WTC11 (cell line): ENCODE results near the gene WDR82. TPM values are rescaled to one million over a fixed set of nuclear protein-coding genes. Genes with fewer than 3 reads are reported as not detected.

Experiments
- ATAC-seq: fragments of 200-7000 bp; cut with Tn5 transposase; 2 replicates; pipeline ENCODE4 v1.10.0; 2021; ENCODE audit warnings: mild to moderate bottlenecking, moderate library complexity
- CTCF ChIA-PET: fragments of 300-600 bp; sonication (Branson Sonifier 250); formaldehyde crosslinking; loops from one replicate; lab custom pipeline; 2021; ENCODE audit warnings: antibody characterized with exemption; lab: Charles Lee
- POLR2A ChIA-PET: fragments of 350-600 bp; sonication (Branson Sonifier 250); formaldehyde crosslinking; loops from one replicate; lab custom pipeline; 2021; ENCODE audit warnings: antibody characterized with exemption; lab: Charles Lee
- DNase-seq: peaks from one replicate; pipeline ENCODE4 v3.0.0; 2021; ENCODE audit warnings: low spot score
- H3K27ac Mint-ChIP-seq: 2 replicates; pipeline ENCODE4 v1.8.0; 2021; ENCODE audit warnings: mixed read lengths
- H3K27me3 Mint-ChIP-seq: 2 replicates; pipeline ENCODE4 v1.8.0; 2021; ENCODE audit warnings: low read depth, mild to moderate bottlenecking, moderate library complexity, mixed read lengths
- H3K36me3 Mint-ChIP-seq: 2 replicates; pipeline ENCODE4 v1.8.0; 2021; ENCODE audit warnings: mixed read lengths
- H3K4me1 Mint-ChIP-seq: 2 replicates; pipeline ENCODE4 v1.8.0; 2022; ENCODE audit warnings: mixed read lengths
- H3K4me3 Mint-ChIP-seq: 2 replicates; pipeline ENCODE4 v1.8.0; 2021; ENCODE audit warnings: mild to moderate bottlenecking, moderate library complexity, mixed read lengths
- H3K9me3 Mint-ChIP-seq: 2 replicates; pipeline ENCODE4 v1.8.0; 2021; ENCODE audit warnings: mixed read lengths
- CBFB ChIP-seq: sonication (generic); formaldehyde crosslinking; IDR thresholded peaks from 2 replicates; pipeline ENCODE4 v1.8.1; 2022; ENCODE audit warnings: mild to moderate bottlenecking, low read depth, missing genetic modification reagents
- E2F5 ChIP-seq: sonication (generic); formaldehyde crosslinking; IDR thresholded peaks from 2 replicates; pipeline ENCODE4 v1.8.1; 2022; ENCODE audit warnings: mild to moderate bottlenecking, moderate library complexity, missing genetic modification reagents
- ELF4 ChIP-seq: sonication (generic); formaldehyde crosslinking; IDR thresholded peaks from 2 replicates; pipeline ENCODE4 v1.8.1; 2022; ENCODE audit warnings: low read depth, mild to moderate bottlenecking, moderate library complexity, missing genetic modification reagents
- FOXJ3 ChIP-seq: sonication (generic); formaldehyde crosslinking; IDR thresholded peaks from 2 replicates; pipeline ENCODE4 v1.9.0; 2021; ENCODE audit warnings: missing genetic modification reagents, mild to moderate bottlenecking, borderline replicate concordance
- FOXK1 ChIP-seq: sonication (generic); formaldehyde crosslinking; IDR thresholded peaks from 2 replicates; pipeline ENCODE4 v1.8.0; 2022; ENCODE audit warnings: mild to moderate bottlenecking, moderate library complexity, missing genetic modification reagents
- IRF2 ChIP-seq: sonication (generic); formaldehyde crosslinking; IDR thresholded peaks from 2 replicates; pipeline ENCODE4 v1.8.0; 2022; ENCODE audit warnings: low read depth, missing genetic modification reagents, borderline replicate concordance
- JAZF1 ChIP-seq: fragments of 250-450 bp; sonication (Bioruptor Pico); IDR thresholded peaks from 2 replicates; pipeline ENCODE4 v1.9.0; 2021; ENCODE audit warnings: moderate library complexity, mild to moderate bottlenecking, inconsistent platforms
- KAT7 ChIP-seq: sonication (generic); formaldehyde crosslinking; IDR thresholded peaks from 2 replicates; pipeline ENCODE4 v1.8.1; 2023; ENCODE audit warnings: missing genetic modification reagents, mild to moderate bottlenecking, borderline replicate concordance
- NFE2L1 ChIP-seq: sonication (generic); formaldehyde crosslinking; IDR thresholded peaks from 2 replicates; pipeline ENCODE4 v1.8.1; 2023; ENCODE audit warnings: missing genetic modification reagents
- OVOL2 ChIP-seq: fragments of 250-450 bp; sonication (Bioruptor Pico); IDR thresholded peaks from 2 replicates; pipeline ENCODE4 v1.9.0; 2021; ENCODE audit warnings: mild to moderate bottlenecking, borderline replicate concordance
- PRRX2 ChIP-seq: fragments of 250-450 bp; sonication (Bioruptor Pico); IDR thresholded peaks from 2 replicates; pipeline ENCODE4 v1.8.0; 2021; ENCODE audit warnings: mild to moderate bottlenecking
- RORB ChIP-seq: fragments of 250-450 bp; sonication (Bioruptor Pico); IDR thresholded peaks from 2 replicates; pipeline ENCODE4 v1.9.0; 2021; ENCODE audit warnings: mild to moderate bottlenecking
- SMAD4 ChIP-seq: sonication (generic); formaldehyde crosslinking; IDR thresholded peaks from 2 replicates; pipeline ENCODE4 v1.8.0; 2022; ENCODE audit warnings: mild to moderate bottlenecking, missing genetic modification reagents
- TEAD4 ChIP-seq: sonication (generic); formaldehyde crosslinking; IDR thresholded peaks from 2 replicates; pipeline ENCODE4 v1.8.0; 2022; ENCODE audit warnings: mild to moderate bottlenecking, missing genetic modification reagents
- TP53 ChIP-seq: sonication (generic); formaldehyde crosslinking; IDR thresholded peaks from 2 replicates; pipeline ENCODE4 v1.8.1; 2023; ENCODE audit warnings: mild to moderate bottlenecking, missing genetic modification reagents
- ZNF121 ChIP-seq: sonication (generic); formaldehyde crosslinking; IDR thresholded peaks from 2 replicates; pipeline ENCODE4 v1.8.0; 2023; ENCODE audit warnings: missing genetic modification reagents
- ZNF232 ChIP-seq: sonication (generic); formaldehyde crosslinking; IDR thresholded peaks from 2 replicates; pipeline ENCODE4 v1.8.0; 2022; ENCODE audit warnings: mild to moderate bottlenecking, missing genetic modification reagents
- ZNF263 ChIP-seq: sonication (generic); formaldehyde crosslinking; IDR thresholded peaks from 2 replicates; pipeline ENCODE4 v1.8.1; 2022; ENCODE audit warnings: low read depth, mild to moderate bottlenecking, moderate library complexity, missing genetic modification reagents
- ZNF423 ChIP-seq: fragments of 250-450 bp; sonication (Bioruptor Pico); IDR thresholded peaks from 2 replicates; pipeline ENCODE4 v2.1.2; 2022; ENCODE audit warnings: mild to moderate bottlenecking, moderate library complexity
- total RNA-seq: library from RNA; stranded (reverse); gene quantifications from 3 replicates; pipeline ENCODE4 v1.2.3, GENCODE V29; 2021
- TF ChIP-seq, protein P1 (sequence below): sonication (generic); formaldehyde crosslinking; IDR thresholded peaks from 2 replicates; pipeline ENCODE4 v1.8.1; 2023; ENCODE audit warnings: mild to moderate bottlenecking, missing genetic modification reagents, moderate library complexity
- TF ChIP-seq, protein P2 (sequence below): sonication (generic); formaldehyde crosslinking; IDR thresholded peaks from 2 replicates; pipeline ENCODE4 v1.8.1; 2022; ENCODE audit warnings: low read depth, missing genetic modification reagents, borderline replicate concordance
- TF ChIP-seq, protein P3 (sequence below): sonication (generic); formaldehyde crosslinking; IDR thresholded peaks from 2 replicates; pipeline ENCODE4 v1.8.1; 2022; ENCODE audit warnings: missing genetic modification reagents, borderline replicate concordance
- TF ChIP-seq, protein P4 (sequence below): sonication (generic); formaldehyde crosslinking; conservative IDR thresholded peaks from 2 replicates; pipeline ENCODE4 v1.8.1; 2023; ENCODE audit warnings: mild to moderate bottlenecking, low read depth, missing genetic modification reagents, moderate library complexity

Gene WDR82
- total RNA-seq, 1 experiment from 2014 or later, result 69.7 TPM

DNA sequence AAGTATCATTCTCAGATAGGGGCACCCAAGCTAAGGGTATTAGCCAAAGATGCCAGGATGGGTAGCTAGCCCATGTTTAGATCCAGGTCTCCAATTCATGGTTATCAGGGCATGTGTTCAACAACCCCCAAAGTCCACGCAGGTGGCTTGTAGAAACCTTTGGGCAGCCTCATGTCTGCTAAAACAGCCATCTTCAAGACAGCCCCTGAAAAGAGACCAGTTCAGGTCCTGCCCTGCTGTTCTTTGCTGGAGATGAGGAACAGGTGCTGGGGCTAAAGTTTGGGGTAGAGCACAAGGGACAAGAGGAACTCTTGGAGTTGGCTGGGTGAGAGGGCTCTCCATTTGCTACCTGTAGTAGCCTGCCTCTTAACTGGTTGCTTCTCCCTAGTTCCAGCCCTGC, 28.3 kb downstream of the WDR82 start (continued):
- TF ChIP-seq, protein P1, sequence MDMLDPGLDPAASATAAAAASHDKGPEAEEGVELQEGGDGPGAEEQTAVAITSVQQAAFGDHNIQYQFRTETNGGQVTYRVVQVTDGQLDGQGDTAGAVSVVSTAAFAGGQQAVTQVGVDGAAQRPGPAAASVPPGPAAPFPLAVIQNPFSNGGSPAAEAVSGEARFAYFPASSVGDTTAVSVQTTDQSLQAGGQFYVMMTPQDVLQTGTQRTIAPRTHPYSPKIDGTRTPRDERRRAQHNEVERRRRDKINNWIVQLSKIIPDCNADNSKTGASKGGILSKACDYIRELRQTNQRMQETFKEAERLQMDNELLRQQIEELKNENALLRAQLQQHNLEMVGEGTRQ (CRISPR knock-in tag), result no peak
- no peak for TF ChIP-seq TP53
- no peak for TF ChIP-seq FOXK1 (CRISPR knock-in tag)
- no peak for TF ChIP-seq TEAD4 (CRISPR knock-in tag)
- no peak for TF ChIP-seq KAT7 (CRISPR knock-in tag)
- TF ChIP-seq SMAD4 (CRISPR knock-in tag), result no peak
- no peak for TF ChIP-seq CBFB (CRISPR knock-in tag)
- TF ChIP-seq IRF2, result no peak
- TF ChIP-seq, protein P2, sequence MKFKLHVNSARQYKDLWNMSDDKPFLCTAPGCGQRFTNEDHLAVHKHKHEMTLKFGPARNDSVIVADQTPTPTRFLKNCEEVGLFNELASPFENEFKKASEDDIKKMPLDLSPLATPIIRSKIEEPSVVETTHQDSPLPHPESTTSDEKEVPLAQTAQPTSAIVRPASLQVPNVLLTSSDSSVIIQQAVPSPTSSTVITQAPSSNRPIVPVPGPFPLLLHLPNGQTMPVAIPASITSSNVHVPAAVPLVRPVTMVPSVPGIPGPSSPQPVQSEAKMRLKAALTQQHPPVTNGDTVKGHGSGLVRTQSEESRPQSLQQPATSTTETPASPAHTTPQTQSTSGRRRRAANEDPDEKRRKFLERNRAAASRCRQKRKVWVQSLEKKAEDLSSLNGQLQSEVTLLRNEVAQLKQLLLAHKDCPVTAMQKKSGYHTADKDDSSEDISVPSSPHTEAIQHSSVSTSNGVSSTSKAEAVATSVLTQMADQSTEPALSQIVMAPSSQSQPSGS, result no peak

- Mint-ChIP-seq H3K4me1 (peaks cover 9% of the 10 kb centered on the region; the same call in 1 of the 2 replicates), H3K36me3 (peaks cover 16% of the 10 kb centered on the region), H3K27ac (no peak overlapping the region), H3K27me3 (peaks cover 27% of the 10 kb centered on the region), H3K4me3 (no peak overlapping the region), H3K9me3 (no peaks in the 10 kb centered on the region)
- ChIA-PET POLR2A (interaction anchor here (1.5 to 1.6 kb wide), 2 partner anchors 9 to 28 kb away, joined by 4 to 5 read pairs; no protein-coding TSS in a partner anchor), CTCF (interaction anchor here (1.1 to 2.3 kb wide), 7 partner anchors 11 to 29 kb away, joined by 3 to 22 read pairs (median 6); partner anchors contain the start of genes TWF2 and WDR82)
- TF ChIP-seq, protein P1 (CRISPR knock-in tag), result no peak
- TF ChIP-seq ELF4 (CRISPR knock-in tag) (no peak), ZNF121 (CRISPR knock-in tag) (no peak), TEAD4 (CRISPR knock-in tag) (no peak), NFE2L1 (CRISPR knock-in tag) (no peak), PRRX2 (no peak), ZNF263 (CRISPR knock-in tag) (no peak)
- TF ChIP-seq, protein P3, sequence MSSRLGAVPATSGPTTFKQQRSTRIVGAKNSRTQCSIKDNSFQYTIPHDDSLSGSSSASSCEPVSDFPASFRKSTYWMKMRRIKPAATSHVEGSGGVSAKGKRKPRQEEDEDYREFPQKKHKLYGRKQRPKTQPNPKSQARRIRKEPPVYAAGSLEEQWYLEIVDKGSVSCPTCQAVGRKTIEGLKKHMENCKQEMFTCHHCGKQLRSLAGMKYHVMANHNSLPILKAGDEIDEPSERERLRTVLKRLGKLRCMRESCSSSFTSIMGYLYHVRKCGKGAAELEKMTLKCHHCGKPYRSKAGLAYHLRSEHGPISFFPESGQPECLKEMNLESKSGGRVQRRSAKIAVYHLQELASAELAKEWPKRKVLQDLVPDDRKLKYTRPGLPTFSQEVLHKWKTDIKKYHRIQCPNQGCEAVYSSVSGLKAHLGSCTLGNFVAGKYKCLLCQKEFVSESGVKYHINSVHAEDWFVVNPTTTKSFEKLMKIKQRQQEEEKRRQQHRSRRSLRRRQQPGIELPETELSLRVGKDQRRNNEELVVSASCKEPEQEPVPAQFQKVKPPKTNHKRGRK (CRISPR knock-in tag), result no peak
- no peak for DNase-seq
- ATAC-seq, result no peak
Observed at GRCh38 chr3:52249683-52250082, 28.8 kb downstream of the WDR82 start.

GRCh38 chr3:52248816-52249547, 29.5 kb downstream of the WDR82 start:
- no peak overlapping the region for H3K27ac Mint-ChIP-seq
- DNase-seq, result no peak
- H3K4me3 Mint-ChIP-seq, result no peak overlapping the region
- ChIA-PET CTCF (interaction anchor here (0.8 to 2.3 kb wide), 11 partner anchors 10 to 140 kb away, joined by 3 to 22 read pairs (median 5); partner anchors contain the start of genes TWF2 and WDR82), POLR2A (interaction anchor here (0.6 to 1.9 kb wide), 3 partner anchors 9 to 94 kb away, joined by 3 to 5 read pairs (median 5); partner anchors contain the start of genes POC1A and TWF2)
- ATAC-seq, result no peak
- H3K9me3 Mint-ChIP-seq, result no peaks in the 10 kb centered on the region
- no peak for TF ChIP-seq FOXJ3 (CRISPR knock-in tag)
- TF ChIP-seq ZNF423, result no peak
- no peak for TF ChIP-seq ELF4 (CRISPR knock-in tag)
- no peak for TF ChIP-seq JAZF1
- no peak for TF ChIP-seq ZNF232
- TF ChIP-seq OVOL2 (CRISPR knock-in tag), result no peak
- TF ChIP-seq TP53, result no peak
- TF ChIP-seq E2F5 (CRISPR knock-in tag), result no peak
- TF ChIP-seq, protein P4, sequence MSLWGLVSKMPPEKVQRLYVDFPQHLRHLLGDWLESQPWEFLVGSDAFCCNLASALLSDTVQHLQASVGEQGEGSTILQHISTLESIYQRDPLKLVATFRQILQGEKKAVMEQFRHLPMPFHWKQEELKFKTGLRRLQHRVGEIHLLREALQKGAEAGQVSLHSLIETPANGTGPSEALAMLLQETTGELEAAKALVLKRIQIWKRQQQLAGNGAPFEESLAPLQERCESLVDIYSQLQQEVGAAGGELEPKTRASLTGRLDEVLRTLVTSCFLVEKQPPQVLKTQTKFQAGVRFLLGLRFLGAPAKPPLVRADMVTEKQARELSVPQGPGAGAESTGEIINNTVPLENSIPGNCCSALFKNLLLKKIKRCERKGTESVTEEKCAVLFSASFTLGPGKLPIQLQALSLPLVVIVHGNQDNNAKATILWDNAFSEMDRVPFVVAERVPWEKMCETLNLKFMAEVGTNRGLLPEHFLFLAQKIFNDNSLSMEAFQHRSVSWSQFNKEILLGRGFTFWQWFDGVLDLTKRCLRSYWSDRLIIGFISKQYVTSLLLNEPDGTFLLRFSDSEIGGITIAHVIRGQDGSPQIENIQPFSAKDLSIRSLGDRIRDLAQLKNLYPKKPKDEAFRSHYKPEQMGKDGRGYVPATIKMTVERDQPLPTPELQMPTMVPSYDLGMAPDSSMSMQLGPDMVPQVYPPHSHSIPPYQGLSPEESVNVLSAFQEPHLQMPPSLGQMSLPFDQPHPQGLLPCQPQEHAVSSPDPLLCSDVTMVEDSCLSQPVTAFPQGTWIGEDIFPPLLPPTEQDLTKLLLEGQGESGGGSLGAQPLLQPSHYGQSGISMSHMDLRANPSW (CRISPR knock-in tag), result no peak
- TF ChIP-seq RORB (CRISPR knock-in tag), result no peak
- no peak for TF ChIP-seq ZNF263 (CRISPR knock-in tag)
- peaks cover 16% of the 10 kb centered on the region for H3K36me3 Mint-ChIP-seq
- peaks cover 9% of the 10 kb centered on the region; the same call in 1 of the 2 replicates for H3K4me1 Mint-ChIP-seq
- H3K27me3 Mint-ChIP-seq, result peaks cover 34% of the 10 kb centered on the region
